ENCODE results near the gene ARHGDIB. TPM values are rescaled to one million over a fixed set of nuclear protein-coding genes. Genes with fewer than 3 reads are reported as not detected.

ARHGDIB gene
- total and polyA plus RNA-seq, 10 of the 15 experiments (the other 5 are each of a cell fraction or from before 2014, with no cell fraction given): 796 to 2,849 (median 1,346) TPM

DNA sequence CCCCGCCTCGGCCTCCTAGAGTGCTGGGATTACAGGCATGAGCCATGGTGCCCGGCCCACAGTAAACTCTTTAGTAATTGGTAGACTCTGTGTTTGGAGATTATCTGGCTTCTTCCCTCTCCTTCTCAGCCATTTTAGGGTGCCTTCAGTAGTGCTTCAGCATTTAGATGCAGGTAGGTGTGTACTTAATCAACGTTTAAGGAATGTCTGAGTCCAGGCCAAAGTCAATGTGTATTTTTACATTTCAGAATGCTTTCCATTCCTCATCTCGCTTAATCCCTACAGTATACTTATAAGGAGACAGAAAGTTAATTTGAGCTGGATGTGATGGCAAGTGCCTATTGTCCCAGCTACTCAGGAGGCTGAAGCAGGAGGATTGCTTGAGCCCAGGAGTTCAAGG, 55.3 kb downstream of the ARHGDIB start:
- Histone ChIP-seq H3K36me3 (ENCODE audit: control insufficient read depth in 2 of 2, insufficient read depth in 2 of 2, low read length in 1 of 2) (no peaks in the 10 kb centered on the region), H3K79me2 (ENCODE audit: control insufficient read depth, insufficient read depth, low read length) (no peaks in the 10 kb centered on the region), H3K27ac (ENCODE audit: control insufficient read depth, insufficient read depth) (no peak overlapping the region), H2AFZ (ENCODE audit: control insufficient read depth, low read depth, low read length) (no peak overlapping the region), H3K4me3 (no peak overlapping the region), H4K20me1 (ENCODE audit: control insufficient read depth, insufficient read depth) (no peaks in the 10 kb centered on the region), H3K4me2 (ENCODE audit: control insufficient read depth, insufficient read depth) (no peak overlapping the region), H3K9ac (ENCODE audit: control insufficient read depth, insufficient read depth, low read length) (no peak overlapping the region), H3K4me1 (ENCODE audit: control insufficient read depth, insufficient read depth, low read length) (peaks cover 4% of the 10 kb centered on the region; the same call in 1 of the 2 replicates), H3K9me3 (replicated peaks; ENCODE audit: control insufficient read depth, insufficient read depth, low read length) (no peaks in the 10 kb centered on the region), H3K27me3 (replicated peaks in 1 of 2; ENCODE audit: control insufficient read depth in 2 of 2, insufficient read depth in 2 of 2, low read length in 1 of 2) (no peaks in the 10 kb centered on the region)
- intact Hi-C loops (cut with micrococcal nuclease; ENCODE audit: unreplicated experiment) (no loop called here), in situ Hi-C loops (cut with MboI) (no loop called here)
- no peak for ATAC-seq
- no TSS peak for BruUV-seq (replicated peaks)
- 97% methylated on average over 5 of the region's 5 CpGs for WGBS (ENCODE audit: insufficient coverage, insufficient replicate concordance, low lambda C conversion rate, missing lambda C conversion rate)
- TF ChIP-seq ZNF622 (IDR thresholded peaks at IDR 0.05) (no peak), IRF4 (IDR thresholded peaks at IDR 0.05; ENCODE audit: low read depth, low read length) (no peak), MTA3 (IDR thresholded peaks at IDR 0.05; ENCODE audit: borderline replicate concordance, low read length) (no peak), BHLHE40 (IDR thresholded peaks at IDR 0.05; ENCODE audit: borderline replicate concordance in 1 of 2, low read depth in 2 of 2, low read length in 1 of 2) (no peak), POLR2AphosphoS5 (IDR thresholded peaks at IDR 0.05; ENCODE audit: low read length) (no peak), POLR2AphosphoS2 (IDR thresholded peaks at IDR 0.05; ENCODE audit: low read depth, low read length) (no peak)
- TF ChIP-seq, protein P1, sequence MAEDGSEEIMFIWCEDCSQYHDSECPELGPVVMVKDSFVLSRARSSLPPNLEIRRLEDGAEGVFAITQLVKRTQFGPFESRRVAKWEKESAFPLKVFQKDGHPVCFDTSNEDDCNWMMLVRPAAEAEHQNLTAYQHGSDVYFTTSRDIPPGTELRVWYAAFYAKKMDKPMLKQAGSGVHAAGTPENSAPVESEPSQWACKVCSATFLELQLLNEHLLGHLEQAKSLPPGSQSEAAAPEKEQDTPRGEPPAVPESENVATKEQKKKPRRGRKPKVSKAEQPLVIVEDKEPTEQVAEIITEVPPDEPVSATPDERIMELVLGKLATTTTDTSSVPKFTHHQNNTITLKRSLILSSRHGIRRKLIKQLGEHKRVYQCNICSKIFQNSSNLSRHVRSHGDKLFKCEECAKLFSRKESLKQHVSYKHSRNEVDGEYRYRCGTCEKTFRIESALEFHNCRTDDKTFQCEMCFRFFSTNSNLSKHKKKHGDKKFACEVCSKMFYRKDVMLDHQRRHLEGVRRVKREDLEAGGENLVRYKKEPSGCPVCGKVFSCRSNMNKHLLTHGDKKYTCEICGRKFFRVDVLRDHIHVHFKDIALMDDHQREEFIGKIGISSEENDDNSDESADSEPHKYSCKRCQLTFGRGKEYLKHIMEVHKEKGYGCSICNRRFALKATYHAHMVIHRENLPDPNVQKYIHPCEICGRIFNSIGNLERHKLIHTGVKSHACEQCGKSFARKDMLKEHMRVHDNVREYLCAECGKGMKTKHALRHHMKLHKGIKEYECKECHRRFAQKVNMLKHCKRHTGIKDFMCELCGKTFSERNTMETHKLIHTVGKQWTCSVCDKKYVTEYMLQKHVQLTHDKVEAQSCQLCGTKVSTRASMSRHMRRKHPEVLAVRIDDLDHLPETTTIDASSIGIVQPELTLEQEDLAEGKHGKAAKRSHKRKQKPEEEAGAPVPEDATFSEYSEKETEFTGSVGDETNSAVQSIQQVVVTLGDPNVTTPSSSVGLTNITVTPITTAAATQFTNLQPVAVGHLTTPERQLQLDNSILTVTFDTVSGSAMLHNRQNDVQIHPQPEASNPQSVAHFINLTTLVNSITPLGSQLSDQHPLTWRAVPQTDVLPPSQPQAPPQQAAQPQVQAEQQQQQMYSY (CRISPR knock-in tag; IDR thresholded peaks at IDR 0.05): no peak
- TF ChIP-seq, protein P2, sequence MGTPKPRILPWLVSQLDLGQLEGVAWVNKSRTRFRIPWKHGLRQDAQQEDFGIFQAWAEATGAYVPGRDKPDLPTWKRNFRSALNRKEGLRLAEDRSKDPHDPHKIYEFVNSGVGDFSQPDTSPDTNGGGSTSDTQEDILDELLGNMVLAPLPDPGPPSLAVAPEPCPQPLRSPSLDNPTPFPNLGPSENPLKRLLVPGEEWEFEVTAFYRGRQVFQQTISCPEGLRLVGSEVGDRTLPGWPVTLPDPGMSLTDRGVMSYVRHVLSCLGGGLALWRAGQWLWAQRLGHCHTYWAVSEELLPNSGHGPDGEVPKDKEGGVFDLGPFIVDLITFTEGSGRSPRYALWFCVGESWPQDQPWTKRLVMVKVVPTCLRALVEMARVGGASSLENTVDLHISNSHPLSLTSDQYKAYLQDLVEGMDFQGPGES (IDR thresholded peaks at IDR 0.05): no peak
- TF ChIP-seq, protein P3, sequence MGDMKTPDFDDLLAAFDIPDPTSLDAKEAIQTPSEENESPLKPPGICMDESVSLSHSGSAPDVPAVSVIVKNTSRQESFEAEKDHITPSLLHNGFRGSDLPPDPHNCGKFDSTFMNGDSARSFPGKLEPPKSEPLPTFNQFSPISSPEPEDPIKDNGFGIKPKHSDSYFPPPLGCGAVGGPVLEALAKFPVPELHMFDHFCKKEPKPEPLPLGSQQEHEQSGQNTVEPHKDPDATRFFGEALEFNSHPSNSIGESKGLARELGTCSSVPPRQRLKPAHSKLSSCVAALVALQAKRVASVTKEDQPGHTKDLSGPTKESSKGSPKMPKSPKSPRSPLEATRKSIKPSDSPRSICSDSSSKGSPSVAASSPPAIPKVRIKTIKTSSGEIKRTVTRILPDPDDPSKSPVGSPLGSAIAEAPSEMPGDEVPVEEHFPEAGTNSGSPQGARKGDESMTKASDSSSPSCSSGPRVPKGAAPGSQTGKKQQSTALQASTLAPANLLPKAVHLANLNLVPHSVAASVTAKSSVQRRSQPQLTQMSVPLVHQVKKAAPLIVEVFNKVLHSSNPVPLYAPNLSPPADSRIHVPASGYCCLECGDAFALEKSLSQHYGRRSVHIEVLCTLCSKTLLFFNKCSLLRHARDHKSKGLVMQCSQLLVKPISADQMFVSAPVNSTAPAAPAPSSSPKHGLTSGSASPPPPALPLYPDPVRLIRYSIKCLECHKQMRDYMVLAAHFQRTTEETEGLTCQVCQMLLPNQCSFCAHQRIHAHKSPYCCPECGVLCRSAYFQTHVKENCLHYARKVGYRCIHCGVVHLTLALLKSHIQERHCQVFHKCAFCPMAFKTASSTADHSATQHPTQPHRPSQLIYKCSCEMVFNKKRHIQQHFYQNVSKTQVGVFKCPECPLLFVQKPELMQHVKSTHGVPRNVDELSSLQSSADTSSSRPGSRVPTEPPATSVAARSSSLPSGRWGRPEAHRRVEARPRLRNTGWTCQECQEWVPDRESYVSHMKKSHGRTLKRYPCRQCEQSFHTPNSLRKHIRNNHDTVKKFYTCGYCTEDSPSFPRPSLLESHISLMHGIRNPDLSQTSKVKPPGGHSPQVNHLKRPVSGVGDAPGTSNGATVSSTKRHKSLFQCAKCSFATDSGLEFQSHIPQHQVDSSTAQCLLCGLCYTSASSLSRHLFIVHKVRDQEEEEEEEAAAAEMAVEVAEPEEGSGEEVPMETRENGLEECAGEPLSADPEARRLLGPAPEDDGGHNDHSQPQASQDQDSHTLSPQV (IDR thresholded peaks at IDR 0.05): no peak
- POLR2A ChIA-PET: no interaction called here
- SMC1A ChIA-PET (ENCODE audit: uncharacterized antibody, unreplicated experiment): no interaction called here
- no peak for DNase-seq (ENCODE audit: low read depth, low spot score)
- RAD21 ChIA-PET (ENCODE audit: unreplicated experiment): no interaction called here
- FAIRE-seq: no peak
- CTCF ChIA-PET: interaction anchor here (0.7 kb wide), 1 partner anchor 25 kb away, joined by 6 read pairs; no protein-coding TSS in a partner anchor

All from GM12878 (cell line).